AG10803 (cell line): ENCODE data around the gene SLC25A26.
A peak's percentile ranks its signal among the peaks of the same experiment; 100 is the strongest.

ENCODE experiments used
- DNase-seq: peaks from one replicate; pipeline ENCODE4 v3.0.0; 2010; ENCODE audit warnings: low read depth
- H3K4me3 ChIP-seq: 2 replicates; pipeline ENCODE4 v1.5.1; 2011; ENCODE audit warnings: mild to moderate bottlenecking, low read length, control low read depth
- CTCF ChIP-seq: conservative IDR thresholded peaks from 2 replicates; pipeline ENCODE4 v1.5.1; 2011; ENCODE audit warnings: mild to moderate bottlenecking, low read length, control low read depth, inconsistent platforms

Gene SLC25A26

GRCh38 chr3:66354001-66354400 lies 133.2 kb downstream of the SLC25A26 start:
- no peak for TF ChIP-seq CTCF

GRCh38 chr3:66355394-66355793 lies 134.6 kb downstream of the SLC25A26 start:
- no peak for TF ChIP-seq CTCF
- no peak for DNase-seq
- H3K4me3 ChIP-seq: no peak overlapping the region

More at GRCh38 chr3:66354001-66354400, 133.2 kb downstream of the SLC25A26 start:
- no peak for DNase-seq
- H3K4me3 ChIP-seq: no peak overlapping the region

- no peak overlapping the region for H3K4me3 ChIP-seq
- no peak for TF ChIP-seq CTCF
- no peak for DNase-seq
Observed at GRCh38 chr3:66355997-66356396, 135.2 kb downstream of the SLC25A26 start.

- no peak for TF ChIP-seq CTCF
Observed at GRCh38 chr3:66361356-66361755, 140.6 kb downstream of the SLC25A26 start.

GRCh38 chr3:66362541-66362941 lies 141.7 kb downstream of the SLC25A26 start:
- peak; percentile 82 for DNase-seq
- no peak overlapping the region for H3K4me3 ChIP-seq
- TF ChIP-seq CTCF: no peak

More at GRCh38 chr3:66361356-66361755, 140.6 kb downstream of the SLC25A26 start:
- no peak overlapping the region for H3K4me3 ChIP-seq
- peak; percentile 33 for DNase-seq

GRCh38 chr3:66363148-66363547 lies 142.3 kb downstream of the SLC25A26 start:
- TF ChIP-seq CTCF: no peak
- no peak for DNase-seq
- no peak overlapping the region for H3K4me3 ChIP-seq

- H3K4me3 ChIP-seq: no peak overlapping the region
- no peak for TF ChIP-seq CTCF
Observed at GRCh38 chr3:66365080-66365479, 144.3 kb downstream of the SLC25A26 start.

More at GRCh38 chr3:66365080-66365479, 144.3 kb downstream of the SLC25A26 start:
- DNase-seq: no peak
